H9 (cell line): ENCODE data around the gene SPATA22. TPM values are rescaled to one million over a fixed set of nuclear protein-coding genes. Genes with fewer than 3 reads are reported as not detected.

Source experiments
- DNase-seq: peaks from one replicate; pipeline ENCODE4 v3.0.0-alpha.2; 2017
- H2AFZ ChIP-seq: one replicate; pipeline ENCODE4 v1.6.1; 2013; ENCODE audit warnings: mild to moderate bottlenecking, low read length, control low read depth, moderate library complexity
- H2AK5ac ChIP-seq: 2 replicates; pipeline ENCODE4 v1.6.1; 2013; ENCODE audit warnings: low read length, control low read depth, mixed read lengths; ENCODE audit not compliant: insufficient read length
- H2BK120ac ChIP-seq: one replicate; pipeline ENCODE4 v1.6.1; 2013; ENCODE audit warnings: low read depth, mild to moderate bottlenecking, low read length, control low read depth, inconsistent platforms; ENCODE audit not compliant: poor library complexity, severe bottlenecking
- H2BK12ac ChIP-seq: 2 replicates; pipeline ENCODE4 v1.6.1; 2013; ENCODE audit warnings: low read length, control low read depth, mixed read lengths, low read depth; ENCODE audit not compliant: insufficient read length
- H2BK15ac ChIP-seq: 2 replicates; pipeline ENCODE4 v1.6.1; 2013; ENCODE audit warnings: low read depth, low read length, control low read depth
- H2BK20ac ChIP-seq: one replicate; pipeline ENCODE4 v1.6.1; 2013; ENCODE audit warnings: low read depth, mild to moderate bottlenecking, low read length, control low read depth, inconsistent platforms; ENCODE audit not compliant: poor library complexity, severe bottlenecking
- H2BK5ac ChIP-seq: 2 replicates; pipeline ENCODE4 v1.6.1; 2013; ENCODE audit warnings: low read length, control low read depth, mixed read lengths; ENCODE audit not compliant: insufficient read length
- H3K14ac ChIP-seq: 2 replicates; pipeline ENCODE4 v1.6.1; 2013; ENCODE audit warnings: low read length, control low read depth; ENCODE audit not compliant: insufficient read depth
- H3K18ac ChIP-seq: 2 replicates; pipeline ENCODE4 v1.6.1; 2013; ENCODE audit warnings: low read depth, mild to moderate bottlenecking, mixed read lengths, low read length, control low read depth; ENCODE audit not compliant: insufficient read length
- H3K23ac ChIP-seq: 2 replicates; pipeline ENCODE4 v1.6.1; 2013; ENCODE audit warnings: low read length, control low read depth, mixed read lengths, low read depth; ENCODE audit not compliant: insufficient read length
- H3K23me2 ChIP-seq: 2 replicates; pipeline ENCODE4 v1.6.1; 2013; ENCODE audit warnings: low read depth, mild to moderate bottlenecking, mixed read lengths, low read length, control low read depth; ENCODE audit not compliant: insufficient read length, poor library complexity, severe bottlenecking
- H3K27ac ChIP-seq: 2 replicates; pipeline ENCODE4 v1.5.1; 2013; ENCODE audit warnings: low read length, control low read depth, mixed read lengths, low read depth; ENCODE audit not compliant: insufficient read length
- H3K27me3 ChIP-seq: 2 replicates; pipeline ENCODE4 v1.6.1; 2013; ENCODE audit warnings: low read length, control low read depth, inconsistent platforms; ENCODE audit not compliant: insufficient read depth
- H3K4ac ChIP-seq: 2 replicates; pipeline ENCODE4 v1.6.1; 2013; ENCODE audit warnings: low read depth, mild to moderate bottlenecking, control low read depth, inconsistent platforms, low read length, moderate library complexity
- H3K4me1 ChIP-seq: 2 replicates; pipeline ENCODE4 v1.6.1; 2013; ENCODE audit warnings: low read length, control low read depth, inconsistent platforms; ENCODE audit not compliant: insufficient read depth
- H3K4me2 ChIP-seq: 2 replicates; pipeline ENCODE4 v1.6.1; 2013; ENCODE audit warnings: low read length, control low read depth, mixed read lengths; ENCODE audit not compliant: insufficient read length, insufficient read depth
- H3K56ac ChIP-seq: 2 replicates; pipeline ENCODE4 v1.6.1; 2013; ENCODE audit warnings: low read depth, mild to moderate bottlenecking, mixed read lengths, low read length, control low read depth; ENCODE audit not compliant: insufficient read length
- H3K79me1 ChIP-seq: 2 replicates; pipeline ENCODE4 v1.6.1; 2013; ENCODE audit warnings: low read depth, mild to moderate bottlenecking, moderate library complexity, low read length, control low read depth, inconsistent platforms; ENCODE audit not compliant: insufficient read depth, poor library complexity, severe bottlenecking
- H3K79me2 ChIP-seq: 2 replicates; pipeline ENCODE4 v1.6.1; 2013; ENCODE audit warnings: low read length, control low read depth, inconsistent platforms; ENCODE audit not compliant: insufficient read depth
- H3K9ac ChIP-seq: 2 replicates; pipeline ENCODE4 v1.6.1; 2013; ENCODE audit warnings: low read length, control low read depth, mixed read lengths; ENCODE audit not compliant: insufficient read length; ENCODE audit errors: extremely low read depth
- H3K9me3 ChIP-seq: one replicate; pipeline ENCODE4 v1.6.1; 2013; ENCODE audit warnings: low read depth, low read length, inconsistent platforms; ENCODE audit not compliant: control insufficient read depth
- H3T11ph ChIP-seq: one replicate; pipeline ENCODE4 v1.6.1; 2013; ENCODE audit warnings: mild to moderate bottlenecking, low read length, control low read depth, inconsistent platforms
- H4K20me1 ChIP-seq: one replicate; pipeline ENCODE4 v1.6.1; 2013; ENCODE audit not compliant: control insufficient read depth, insufficient read length, insufficient read depth
- H4K5ac ChIP-seq: 2 replicates; pipeline ENCODE4 v1.6.1; 2013; ENCODE audit warnings: low read depth, mild to moderate bottlenecking, mixed read lengths, low read length, control low read depth; ENCODE audit not compliant: insufficient read length
- H4K8ac ChIP-seq: replicated peaks from 2 replicates; pipeline ENCODE4 v1.6.1; 2013; ENCODE audit warnings: low read length, control low read depth, mixed read lengths, low read depth; ENCODE audit not compliant: insufficient read length
- H4K91ac ChIP-seq: 2 replicates; pipeline ENCODE4 v1.6.1; 2013; ENCODE audit warnings: low read depth, mild to moderate bottlenecking, moderate library complexity, mixed read lengths, low read length, control low read depth; ENCODE audit not compliant: insufficient read length
- H3K27ac Mint-ChIP-seq, 3 experiments: 2 replicates in 2 of 3; 3 replicates in 1 of 3; pipeline ENCODE4 v1.8.0; 2020 to 2021; ENCODE audit warnings: mixed read lengths in 3 of 3, mild to moderate bottlenecking in 1 of 3, moderate library complexity in 1 of 3
- H3K27me3 Mint-ChIP-seq: 2 replicates; pipeline ENCODE4 v1.8.0; 2021; ENCODE audit warnings: low read depth, mild to moderate bottlenecking, moderate library complexity, mixed read lengths
- H3K36me3 Mint-ChIP-seq, 3 experiments: 2 replicates in 2 of 3; 3 replicates in 1 of 3; pipeline ENCODE4 v1.8.0; 2020 to 2021; ENCODE audit warnings: low read depth in 3 of 3, mixed read lengths in 3 of 3; ENCODE audit not compliant: insufficient read depth in 1 of 3
- H3K4me1 Mint-ChIP-seq, 2 experiments: 2 replicates each; pipeline ENCODE4 v1.8.0; 2020; ENCODE audit warnings: mixed read lengths in 2 of 2
- H3K4me3 Mint-ChIP-seq, 2 experiments: 2 replicates in 1 of 2; 3 replicates in 1 of 2; pipeline ENCODE4 v1.8.0; 2020 to 2021; ENCODE audit warnings: mild to moderate bottlenecking in 2 of 2, mixed read lengths in 2 of 2, moderate library complexity in 1 of 2
- H3K9me3 Mint-ChIP-seq, 2 experiments: 2 replicates in 1 of 2; 3 replicates in 1 of 2; pipeline ENCODE4 v1.8.0; 2020; ENCODE audit warnings: mild to moderate bottlenecking in 2 of 2, mixed read lengths in 2 of 2, moderate library complexity in 1 of 2
- WGBS: extraction: QIAGEN DNeasy Blood & Tissue Kit; methylation state at CpG from one replicate; pipeline ENCODE4 v1.1.7; 2013; ENCODE audit warnings: missing lambda C conversion rate, low lambda C conversion rate, mixed read lengths; ENCODE audit not compliant: insufficient read length; ENCODE audit errors: extremely low coverage; 5-methylcytosine and 5-hydroxymethylcytosine counted together
- total RNA-seq: library from RNA; stranded (reverse); gene quantifications from 2 replicates; pipeline ENCODE4 v1.2.1, GENCODE V29; 2021
- TF ChIP-seq, protein P1 (sequence below): fragments of 200-600 bp; sonication (generic); conservative IDR thresholded peaks from 3 replicates; pipeline ENCODE4 v1.8.0; 2021; ENCODE audit warnings: antibody characterized with exemption, mild to moderate bottlenecking

Gene SPATA22
- total RNA-seq, 1 experiment from 2014 or later: not detected

DNA sequence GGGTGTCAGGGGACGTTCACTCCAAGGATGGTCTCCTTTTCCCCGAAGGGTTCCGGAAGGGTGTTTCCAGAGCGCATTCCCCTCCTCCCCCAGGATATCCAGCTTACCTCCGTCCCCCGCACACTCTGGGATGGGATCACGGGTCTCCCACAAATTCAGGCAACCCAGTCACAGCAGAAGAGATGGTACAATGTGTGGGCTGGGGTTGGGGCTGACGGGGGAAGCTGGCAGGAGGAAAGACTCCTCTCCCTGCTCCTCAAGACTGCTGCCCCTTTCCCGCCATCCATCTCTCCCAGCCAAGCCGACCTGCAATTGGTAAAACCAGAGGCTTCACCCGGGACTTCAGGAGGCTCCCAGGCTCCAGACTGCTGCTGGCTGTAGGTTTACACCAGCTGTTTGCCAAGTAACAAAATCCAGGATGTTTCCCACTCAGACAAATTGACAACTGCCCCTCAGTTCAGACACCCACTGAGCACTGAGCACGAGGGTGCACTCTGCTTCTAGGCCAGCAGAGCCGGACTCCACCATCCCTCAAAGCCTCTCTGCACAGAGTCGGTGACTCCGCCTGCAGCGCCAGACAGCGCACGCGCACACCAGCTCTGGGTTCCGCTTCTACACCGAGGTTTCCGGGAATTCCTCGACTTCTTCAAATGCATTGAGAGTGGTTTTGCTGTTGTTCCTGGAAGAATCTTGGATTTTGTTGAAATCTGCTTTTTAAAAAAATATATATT, 41.9 kb upstream of the SPATA22 start:
- Histone ChIP-seq H4K8ac (no peak overlapping the region), H3K79me1 (no peaks in the 10 kb centered on the region), H2BK5ac (no peak overlapping the region), H2AK5ac (no peak overlapping the region), H3K9me3 (no peaks in the 10 kb centered on the region), H3K9ac (no peak overlapping the region), H2BK120ac (no peak overlapping the region), H3K56ac (no peak overlapping the region), H3K4ac (no peak overlapping the region), H2BK12ac (no peak overlapping the region), H3K27ac (no peak overlapping the region), H3K23me2 (no peaks in the 10 kb centered on the region), H2BK15ac (no peak overlapping the region), H3T11ph (no peak overlapping the region), H3K4me2 (no peak overlapping the region), H3K79me2 (no peaks in the 10 kb centered on the region), H3K18ac (no peak overlapping the region), H4K20me1 (peaks cover 3% of the 10 kb centered on the region), H3K4me1 (peaks cover 4% of the 10 kb centered on the region; the same call in 1 of the 2 replicates), H2BK20ac (no peak overlapping the region), H3K27me3 (no peaks in the 10 kb centered on the region), H4K91ac (no peak overlapping the region), H4K5ac (no peak overlapping the region), H2AFZ (no peak overlapping the region), H3K14ac (0 out of 2 replicates have a peak overlapping the region, but pooled peaks have one; percentile 41), H3K23ac (no peak overlapping the region)
- no CpG with 5 or more reads among the region's 23 CpGs for WGBS
- Mint-ChIP-seq H3K27me3 (peaks cover 38% of the 10 kb centered on the region), H3K27ac (peak overlapping the region in 2 of 3 experiments; percentile 42 to 49; a peak in 2 of 7 replicates), H3K4me1 (peaks cover 41 to 45% of the 10 kb centered on the region in 2 experiments), H3K4me3 (no peak overlapping the region; a peak in 1 of 5 replicates), H3K9me3 (peaks cover 3 to 8% of the 10 kb centered on the region in 2 experiments; a peak in 3 of 5 replicates), H3K36me3 (peaks cover 3 to 4% (median 3%) of the 10 kb centered on the region in 3 experiments; a peak in 5 of 7 replicates)
- DNase-seq: no peak
- TF ChIP-seq, protein P1, sequence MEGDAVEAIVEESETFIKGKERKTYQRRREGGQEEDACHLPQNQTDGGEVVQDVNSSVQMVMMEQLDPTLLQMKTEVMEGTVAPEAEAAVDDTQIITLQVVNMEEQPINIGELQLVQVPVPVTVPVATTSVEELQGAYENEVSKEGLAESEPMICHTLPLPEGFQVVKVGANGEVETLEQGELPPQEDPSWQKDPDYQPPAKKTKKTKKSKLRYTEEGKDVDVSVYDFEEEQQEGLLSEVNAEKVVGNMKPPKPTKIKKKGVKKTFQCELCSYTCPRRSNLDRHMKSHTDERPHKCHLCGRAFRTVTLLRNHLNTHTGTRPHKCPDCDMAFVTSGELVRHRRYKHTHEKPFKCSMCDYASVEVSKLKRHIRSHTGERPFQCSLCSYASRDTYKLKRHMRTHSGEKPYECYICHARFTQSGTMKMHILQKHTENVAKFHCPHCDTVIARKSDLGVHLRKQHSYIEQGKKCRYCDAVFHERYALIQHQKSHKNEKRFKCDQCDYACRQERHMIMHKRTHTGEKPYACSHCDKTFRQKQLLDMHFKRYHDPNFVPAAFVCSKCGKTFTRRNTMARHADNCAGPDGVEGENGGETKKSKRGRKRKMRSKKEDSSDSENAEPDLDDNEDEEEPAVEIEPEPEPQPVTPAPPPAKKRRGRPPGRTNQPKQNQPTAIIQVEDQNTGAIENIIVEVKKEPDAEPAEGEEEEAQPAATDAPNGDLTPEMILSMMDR: no peak
